ENCODE data around the gene CYS1. TPM values are rescaled to one million over a fixed set of nuclear protein-coding genes. Genes with fewer than 3 reads are reported as not detected.

Gene CYS1
- total and polyA plus RNA-seq, 2 of the 8 experiments (the other 6 are each of a cell fraction or from before 2014, with no cell fraction given) = 0.09 to 0.13 TPM

- Histone ChIP-seq H3K4me3 (ENCODE audit: extremely low read depth in 1 of 4, insufficient read depth in 2 of 4, low read depth in 3 of 4, low read length in 4 of 4) (peak overlapping the region in 2 of 4 experiments; percentile 61; a peak in 4 of 8 replicates), H3K14ac (ENCODE audit: insufficient read length) (no peak overlapping the region), H4K5ac (ENCODE audit: insufficient read length, low read depth, low read length) (peak overlapping the region; percentile 9), H3K18ac (ENCODE audit: extremely low read depth, low read length) (no peak overlapping the region; the same call in none of the 2 replicates), H3K4me1 (replicated peaks in 1 of 4; ENCODE audit: control insufficient read depth in 3 of 4, insufficient read depth in 4 of 4, low read length in 3 of 4) (peaks cover 0 to 5% (median 2%) of the 10 kb centered on the region in 4 experiments; a peak in 3 of 7 replicates), H3K4ac (replicated peaks; ENCODE audit: insufficient read length, low read depth, low read length) (no peak overlapping the region), H3K56ac (replicated peaks; ENCODE audit: insufficient read length, low read depth, low read length) (no peak overlapping the region), H2BK5ac (ENCODE audit: low read depth, low read length) (no peak overlapping the region), H3K23me2 (ENCODE audit: low read depth, low read length) (peaks cover 8% of the 10 kb centered on the region; the same call in 1 of the 2 replicates), H4K91ac (replicated peaks; ENCODE audit: insufficient read length, low read length) (peak overlapping the region; percentile 38), H3K23ac (ENCODE audit: insufficient read length) (no peak overlapping the region), H4K20me1 (replicated peaks in 1 of 2; ENCODE audit: control insufficient read depth in 1 of 2, insufficient read depth in 2 of 2, low read length in 2 of 2) (peaks cover 0 to 5% of the 10 kb centered on the region in 2 experiments), H3K79me1 (ENCODE audit: low read depth, low read length) (no peaks in the 10 kb centered on the region; the same call in 1 of the 2 replicates), H3K4me2 (ENCODE audit: insufficient read depth in 1 of 2, low read depth in 2 of 2, low read length in 2 of 2) (peak overlapping the region; percentile 76 to 90), H3K79me2 (ENCODE audit: control insufficient read depth in 1 of 2, insufficient read depth in 2 of 2, low read length in 2 of 2) (no peaks in the 10 kb centered on the region), H2BK20ac (ENCODE audit: low read length) (no peak overlapping the region), H2AFZ (ENCODE audit: low read length) (no peak overlapping the region), H3K27me3 (replicated peaks in 1 of 4; ENCODE audit: control insufficient read depth in 3 of 4, extremely low read depth in 1 of 4, insufficient read depth in 3 of 4, low read length in 3 of 4) (peaks cover 0 to 26% (median 18%) of the 10 kb centered on the region in 4 experiments; a peak in 6 of 7 replicates), H2BK120ac (replicated peaks; ENCODE audit: low read depth, low read length) (no peak overlapping the region), H4K8ac (ENCODE audit: extremely low read depth, insufficient read depth, low read length) (peak overlapping the region; percentile 82; the same call in 1 of the 2 replicates), H3K36me3 (ENCODE audit: control insufficient read depth in 2 of 4, insufficient read depth in 4 of 4, low read length in 3 of 4) (peaks cover 0 to 12% (median under 1%) of the 10 kb centered on the region in 4 experiments; a peak in 2 of 8 replicates), H2BK12ac (ENCODE audit: low read depth, low read length) (no peak overlapping the region), H2AK5ac (ENCODE audit: low read depth, low read length) (no peak overlapping the region), H3K9me3 (ENCODE audit: insufficient read depth in 2 of 2, low read depth in 1 of 2, low read length in 1 of 2) (peaks cover 0 to 8% of the 10 kb centered on the region in 2 experiments; a peak in 1 of 4 replicates), H2BK15ac (ENCODE audit: low read length) (no peak overlapping the region), H3K27ac (ENCODE audit: low read depth, low read length) (peak overlapping the region; percentile 58; the same call in 1 of the 2 replicates), H3K9ac (replicated peaks in 1 of 4; ENCODE audit: extremely low read depth in 1 of 4, low read depth in 3 of 4, low read length in 3 of 4) (peak overlapping the region in 2 of 4 experiments; percentile 80 to 89; a peak in 4 of 7 replicates)
- WGBS, 2 experiments (ENCODE audit: extremely low coverage in 1 of 2, insufficient coverage in 1 of 2, insufficient read length in 1 of 2, insufficient replicate concordance in 2 of 2, low coverage in 1 of 2, low lambda C conversion rate in 2 of 2, missing lambda C conversion rate in 1 of 2) = 69% methylated on average over 8 of the region's 90 CpGs; no CpG with 5 or more reads in 1 of the 2 experiments
- ChIA-PET CTCF (ENCODE audit: partially characterized antibody) (interaction anchor here (7.3 kb wide), 1 partner anchor 230 kb away, joined by 51 read pairs; no protein-coding TSS in a partner anchor), POLR2A (ENCODE audit: partially characterized antibody) (interaction anchor here (0.6 to 4.2 kb wide), 10 partner anchors 8 to 566 kb away, joined by 3 to 32 read pairs (median 4); partner anchors contain the start of genes ODC1, TAF1B and YWHAQ)
- FAIRE-seq (no peak), DNase-seq (ENCODE audit: low read depth in 1 of 2, low spot score in 2 of 2) (peak in 1 of 2 experiments; percentile 89)
- peak; percentile 89 for TF ChIP-seq JUND (IDR thresholded peaks at IDR 0.05; ENCODE audit: low read length)
- no peak for TF ChIP-seq SP2 (IDR thresholded peaks at IDR 0.05; ENCODE audit: low read length)
- TF ChIP-seq EGR1 (IDR thresholded peaks at IDR 0.05; ENCODE audit: borderline replicate concordance, low read depth, low read length) = peak; percentile 71; the same call in 1 of the 2 replicates
- peak; percentile 97 for TF ChIP-seq MAX (IDR thresholded peaks at IDR 0.05)
- no peak for TF ChIP-seq SRF (IDR thresholded peaks at IDR 0.05; ENCODE audit: low read depth, low read length)
- peak; percentile 17; the same call in 1 of the 2 replicates for TF ChIP-seq JUN (IDR thresholded peaks at IDR 0.05; ENCODE audit: low read depth, low read length)
- TF ChIP-seq E2F6 (IDR thresholded peaks at IDR 0.05) = peak; percentile 99
- TF ChIP-seq, protein P1, sequence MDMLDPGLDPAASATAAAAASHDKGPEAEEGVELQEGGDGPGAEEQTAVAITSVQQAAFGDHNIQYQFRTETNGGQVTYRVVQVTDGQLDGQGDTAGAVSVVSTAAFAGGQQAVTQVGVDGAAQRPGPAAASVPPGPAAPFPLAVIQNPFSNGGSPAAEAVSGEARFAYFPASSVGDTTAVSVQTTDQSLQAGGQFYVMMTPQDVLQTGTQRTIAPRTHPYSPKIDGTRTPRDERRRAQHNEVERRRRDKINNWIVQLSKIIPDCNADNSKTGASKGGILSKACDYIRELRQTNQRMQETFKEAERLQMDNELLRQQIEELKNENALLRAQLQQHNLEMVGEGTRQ (IDR thresholded peaks at IDR 0.05; ENCODE audit: low read length) = no peak
- no peak for TF ChIP-seq SIRT6 (IDR thresholded peaks at IDR 0.05; ENCODE audit: low read length)
- no peak for TF ChIP-seq BCL11A (IDR thresholded peaks at IDR 0.05; ENCODE audit: low read depth in 2 of 2, low read length in 2 of 2)
Measured at GRCh38 chr2:10043906-10044601, 36.2 kb downstream of the CYS1 start.

All from H1 (cell line).